Heart left ventricle (tissue), 13 donors: Measurements from ENCODE around the gene URGCP.

Experiments
- POLR2A ChIP-seq, 2 donors: fragments of 450-650 bp; IDR thresholded peaks; one replicate each; pipeline ENCODE4 v1.6.1; 2017; ENCODE audit warnings: antibody characterized with exemption in 2 of 2, mild to moderate bottlenecking in 2 of 2, moderate library complexity in 2 of 2
- TF ChIP-seq, protein P1 (sequence below), 12 donors: fragments of 200-600 bp; sonication (generic) in 4 of 12; IDR thresholded peaks; one replicate each; pipeline versions ENCODE4 v1.5.0 to v1.8.0; 2018 to 2022; ENCODE audit warnings: antibody characterized with exemption in 12 of 12, mild to moderate bottlenecking in 5 of 12
- donor health status: ischemic (EF 13 %, LVEDD 7.1; RV severe dilation, severe dysfunction).
- donor health status: DM: no; HTN: yes; CAD: no.
- donor health status: DM: no; HTN: no; CAD: no.
- donor health status: ischemic (EF 25% LVEDD 6.9; RV normal size, moderate dysfunction).
- donor health status: ischemic (EF 25% LVEDD 5.7; RV mildly dilated, moderate dysfunction).
- donor health status: ischemic (EF 35%, LVEDD 5.7; RV mildly dilated, moderate dysfunction).
- donor health status: nonischemic (EF 11% LVEDD 7.7; RV severe dilation, severe dysfunction).
- donor health status: DM: yes; HTN: yes; CAD: no.
- donor health status: PGD.
- donor health status: ischemic (EF 29% LVEDD 5.4; RV normal size, mild dysfunction).
- donor health status: nonischemic (EF 23%, LVEDD 6.1; RV moderate dilation, normal function).

DNA sequence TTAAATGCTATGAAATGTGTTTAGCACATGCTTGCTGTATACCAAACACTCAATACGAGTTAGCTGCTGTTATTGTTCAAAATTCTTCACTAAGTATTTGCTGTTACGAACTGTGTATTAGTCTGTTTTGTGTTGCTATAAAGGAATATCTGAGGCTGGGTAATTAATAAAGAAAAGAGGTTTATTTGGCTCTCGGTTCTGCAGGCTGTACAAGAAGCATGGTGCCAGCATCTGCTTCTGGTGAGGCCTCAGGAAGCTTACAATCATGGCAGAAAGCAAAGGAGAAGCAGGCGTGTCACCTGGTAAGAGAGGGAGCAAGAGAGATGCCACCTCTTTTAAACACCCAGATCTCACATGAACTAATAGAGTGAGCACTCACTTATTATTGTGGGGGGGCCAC is 21.4 kb upstream of the URGCP start:
- TF ChIP-seq, protein P1, sequence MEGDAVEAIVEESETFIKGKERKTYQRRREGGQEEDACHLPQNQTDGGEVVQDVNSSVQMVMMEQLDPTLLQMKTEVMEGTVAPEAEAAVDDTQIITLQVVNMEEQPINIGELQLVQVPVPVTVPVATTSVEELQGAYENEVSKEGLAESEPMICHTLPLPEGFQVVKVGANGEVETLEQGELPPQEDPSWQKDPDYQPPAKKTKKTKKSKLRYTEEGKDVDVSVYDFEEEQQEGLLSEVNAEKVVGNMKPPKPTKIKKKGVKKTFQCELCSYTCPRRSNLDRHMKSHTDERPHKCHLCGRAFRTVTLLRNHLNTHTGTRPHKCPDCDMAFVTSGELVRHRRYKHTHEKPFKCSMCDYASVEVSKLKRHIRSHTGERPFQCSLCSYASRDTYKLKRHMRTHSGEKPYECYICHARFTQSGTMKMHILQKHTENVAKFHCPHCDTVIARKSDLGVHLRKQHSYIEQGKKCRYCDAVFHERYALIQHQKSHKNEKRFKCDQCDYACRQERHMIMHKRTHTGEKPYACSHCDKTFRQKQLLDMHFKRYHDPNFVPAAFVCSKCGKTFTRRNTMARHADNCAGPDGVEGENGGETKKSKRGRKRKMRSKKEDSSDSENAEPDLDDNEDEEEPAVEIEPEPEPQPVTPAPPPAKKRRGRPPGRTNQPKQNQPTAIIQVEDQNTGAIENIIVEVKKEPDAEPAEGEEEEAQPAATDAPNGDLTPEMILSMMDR (IDR thresholded peaks at IDR 0.05), result no peak
- no peak for TF ChIP-seq POLR2A (IDR thresholded peaks at IDR 0.05)
